Astrocyte of the spinal cord (primary cell): ENCODE measurements around the gene CCT7.

Experiments
- DNase-seq: peaks from one replicate; pipeline ENCODE4 v3.0.0; 2011; ENCODE audit warnings: low read depth, low spot score
- H3K4me3 ChIP-seq: 2 replicates; pipeline ENCODE4 v1.5.1; 2011; ENCODE audit warnings: low read depth, mild to moderate bottlenecking, low read length, moderate library complexity
- CTCF ChIP-seq: IDR thresholded peaks from 2 replicates; pipeline ENCODE4 v1.5.1; 2012; ENCODE audit warnings: low read depth, mild to moderate bottlenecking, low read length, inconsistent platforms
- in situ Hi-C: cut with HindIII; loops from 2 replicates; pipeline ENCODE4 v1.10.0; 2017; ENCODE audit warnings: low sequenced_read_pairs

Gene CCT7

GRCh38 chr2:73253901-73254300 lies 19.8 kb downstream of the CCT7 start:
- DNase-seq = no peak
- in situ Hi-C loops = no loop called here
- TF ChIP-seq CTCF = no peak
- no peak overlapping the region for H3K4me3 ChIP-seq

GRCh38 chr2:73254343-73255006 lies 20.4 kb downstream of the CCT7 start:
- no peak for TF ChIP-seq CTCF
- DNase-seq = no peak
- in situ Hi-C loops = no loop called here
- no peak overlapping the region for H3K4me3 ChIP-seq

- no peak for TF ChIP-seq CTCF
- no peak for DNase-seq
- no peak overlapping the region for H3K4me3 ChIP-seq
- in situ Hi-C loops = no loop called here
Observed at GRCh38 chr2:73255007-73255644, 21.0 kb downstream of the CCT7 start.

- no peak for TF ChIP-seq CTCF
- in situ Hi-C loops = no loop called here
- no peak for DNase-seq
- H3K4me3 ChIP-seq = no peak overlapping the region
Observed at GRCh38 chr2:73255907-73256617, 22.0 kb downstream of the CCT7 start.

- no peak overlapping the region for H3K4me3 ChIP-seq
- no peak for TF ChIP-seq CTCF
- in situ Hi-C loops = no loop called here
- no peak for DNase-seq
Observed at GRCh38 chr2:73256618-73256922, 22.5 kb downstream of the CCT7 start.

- H3K4me3 ChIP-seq = no peak overlapping the region
- in situ Hi-C loops = no loop called here
- TF ChIP-seq CTCF = no peak
- no peak for DNase-seq
Observed at GRCh38 chr2:73257021-73257420, 22.9 kb downstream of the CCT7 start.
